WERI-Rb-1 (cell line): ENCODE measurements around the gene PDZRN3.

Source experiments
- DNase-seq: peaks from one replicate; pipeline ENCODE4 v3.0.0-alpha.2; 2020
- H3K27ac ChIP-seq: fragments of 250-450 bp; sonication (Bioruptor Pico); 2 replicates; pipeline ENCODE4 v1.5.1; 2020; ENCODE audit warnings: mild to moderate bottlenecking, moderate library complexity
- H3K27me3 ChIP-seq: fragments of 250-450 bp; sonication (Bioruptor Pico); 2 replicates; pipeline ENCODE4 v1.5.1; 2021; ENCODE audit warnings: mild to moderate bottlenecking, low read depth, moderate library complexity; ENCODE audit not compliant: insufficient read depth, severe bottlenecking
- H3K36me3 ChIP-seq: fragments of 250-450 bp; sonication (Bioruptor Pico); 2 replicates; pipeline ENCODE4 v1.5.1; 2020; ENCODE audit warnings: mild to moderate bottlenecking, moderate library complexity
- H3K4me3 ChIP-seq: 2 replicates; pipeline ENCODE4 v1.5.1; 2011; ENCODE audit warnings: low read depth, mild to moderate bottlenecking, control low read depth, low read length
- H3K9me3 ChIP-seq: fragments of 250-450 bp; sonication (Bioruptor Pico); 2 replicates; pipeline ENCODE4 v1.5.1; 2021; ENCODE audit warnings: mild to moderate bottlenecking, moderate library complexity; ENCODE audit not compliant: severe bottlenecking
- TF ChIP-seq, protein P1 (sequence below): IDR thresholded peaks from 2 replicates; pipeline ENCODE4 v1.5.1; 2011; ENCODE audit warnings: low read depth, mild to moderate bottlenecking, control low read depth, inconsistent platforms, low read length

Gene PDZRN3

DNA sequence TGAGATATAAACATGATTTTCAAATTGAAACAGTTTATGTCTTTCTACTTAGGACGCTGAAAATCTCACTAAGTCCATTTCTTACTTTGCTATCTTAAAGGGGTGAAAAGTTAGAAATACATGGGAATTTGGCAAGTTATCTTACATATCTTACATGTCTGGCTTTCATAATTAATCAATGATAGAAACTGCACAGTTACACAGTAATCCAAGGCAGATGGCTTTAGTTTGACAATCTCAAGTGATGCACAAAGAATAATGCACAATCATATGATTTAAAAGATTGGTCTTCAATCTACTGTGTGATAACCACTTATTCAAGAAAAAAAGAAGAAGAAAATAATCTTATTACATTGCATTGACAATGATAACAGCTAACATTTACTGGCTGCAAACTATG, 14.2 kb downstream of the PDZRN3 start:
- H3K27ac ChIP-seq = no peak overlapping the region
- H3K36me3 ChIP-seq = peaks cover 2% of the 10 kb centered on the region
- no peak overlapping the region for H3K4me3 ChIP-seq
- H3K9me3 ChIP-seq = no peaks in the 10 kb centered on the region
- TF ChIP-seq, protein P1, sequence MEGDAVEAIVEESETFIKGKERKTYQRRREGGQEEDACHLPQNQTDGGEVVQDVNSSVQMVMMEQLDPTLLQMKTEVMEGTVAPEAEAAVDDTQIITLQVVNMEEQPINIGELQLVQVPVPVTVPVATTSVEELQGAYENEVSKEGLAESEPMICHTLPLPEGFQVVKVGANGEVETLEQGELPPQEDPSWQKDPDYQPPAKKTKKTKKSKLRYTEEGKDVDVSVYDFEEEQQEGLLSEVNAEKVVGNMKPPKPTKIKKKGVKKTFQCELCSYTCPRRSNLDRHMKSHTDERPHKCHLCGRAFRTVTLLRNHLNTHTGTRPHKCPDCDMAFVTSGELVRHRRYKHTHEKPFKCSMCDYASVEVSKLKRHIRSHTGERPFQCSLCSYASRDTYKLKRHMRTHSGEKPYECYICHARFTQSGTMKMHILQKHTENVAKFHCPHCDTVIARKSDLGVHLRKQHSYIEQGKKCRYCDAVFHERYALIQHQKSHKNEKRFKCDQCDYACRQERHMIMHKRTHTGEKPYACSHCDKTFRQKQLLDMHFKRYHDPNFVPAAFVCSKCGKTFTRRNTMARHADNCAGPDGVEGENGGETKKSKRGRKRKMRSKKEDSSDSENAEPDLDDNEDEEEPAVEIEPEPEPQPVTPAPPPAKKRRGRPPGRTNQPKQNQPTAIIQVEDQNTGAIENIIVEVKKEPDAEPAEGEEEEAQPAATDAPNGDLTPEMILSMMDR = no peak
- H3K27me3 ChIP-seq = no peaks in the 10 kb centered on the region
- no peak for DNase-seq

DNA sequence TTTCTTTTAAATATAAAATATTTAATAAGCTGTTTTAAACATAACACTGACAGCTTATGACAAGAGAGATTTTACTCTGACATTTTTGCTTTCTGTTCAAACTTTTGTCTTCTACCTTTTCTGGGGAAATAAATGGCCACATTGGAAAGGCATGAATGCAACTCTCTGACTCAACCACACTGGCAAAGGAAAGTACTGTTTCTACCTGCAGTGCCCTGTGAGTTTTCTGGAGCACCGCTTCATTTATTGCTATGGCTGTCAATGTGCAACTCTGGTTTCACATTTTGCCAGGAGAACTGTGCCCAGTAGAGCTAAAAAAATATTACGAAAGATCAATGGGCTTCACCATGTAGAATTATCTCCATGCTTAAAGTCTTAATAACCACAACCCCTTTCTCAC, 15.1 kb downstream of the PDZRN3 start:
- Histone ChIP-seq H3K36me3 (peaks cover 2% of the 10 kb centered on the region), H3K27ac (no peak overlapping the region), H3K4me3 (no peak overlapping the region), H3K27me3 (no peaks in the 10 kb centered on the region), H3K9me3 (no peaks in the 10 kb centered on the region)
- TF ChIP-seq, protein P1 = no peak
- DNase-seq = no peak

DNA sequence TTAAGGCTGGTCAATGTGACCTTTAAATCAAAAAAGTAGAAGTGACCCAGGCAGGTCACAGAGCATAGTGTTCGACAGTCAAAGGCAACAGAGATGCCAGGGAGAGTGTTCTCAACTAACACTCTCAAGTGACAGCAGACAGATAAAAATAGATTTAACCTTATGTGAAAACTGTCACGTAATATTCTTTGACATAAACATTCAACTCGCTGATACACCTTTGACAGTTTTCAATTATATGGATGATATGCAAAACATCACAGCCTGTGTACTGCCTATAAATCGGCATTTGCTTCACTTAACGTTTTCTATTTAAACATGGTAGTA, 15.5 kb downstream of the PDZRN3 start:
- TF ChIP-seq, protein P1 = no peak
- Histone ChIP-seq H3K27ac (no peak overlapping the region), H3K9me3 (no peaks in the 10 kb centered on the region), H3K36me3 (peaks cover 2% of the 10 kb centered on the region), H3K27me3 (no peaks in the 10 kb centered on the region), H3K4me3 (no peak overlapping the region)
- DNase-seq = no peak

DNA sequence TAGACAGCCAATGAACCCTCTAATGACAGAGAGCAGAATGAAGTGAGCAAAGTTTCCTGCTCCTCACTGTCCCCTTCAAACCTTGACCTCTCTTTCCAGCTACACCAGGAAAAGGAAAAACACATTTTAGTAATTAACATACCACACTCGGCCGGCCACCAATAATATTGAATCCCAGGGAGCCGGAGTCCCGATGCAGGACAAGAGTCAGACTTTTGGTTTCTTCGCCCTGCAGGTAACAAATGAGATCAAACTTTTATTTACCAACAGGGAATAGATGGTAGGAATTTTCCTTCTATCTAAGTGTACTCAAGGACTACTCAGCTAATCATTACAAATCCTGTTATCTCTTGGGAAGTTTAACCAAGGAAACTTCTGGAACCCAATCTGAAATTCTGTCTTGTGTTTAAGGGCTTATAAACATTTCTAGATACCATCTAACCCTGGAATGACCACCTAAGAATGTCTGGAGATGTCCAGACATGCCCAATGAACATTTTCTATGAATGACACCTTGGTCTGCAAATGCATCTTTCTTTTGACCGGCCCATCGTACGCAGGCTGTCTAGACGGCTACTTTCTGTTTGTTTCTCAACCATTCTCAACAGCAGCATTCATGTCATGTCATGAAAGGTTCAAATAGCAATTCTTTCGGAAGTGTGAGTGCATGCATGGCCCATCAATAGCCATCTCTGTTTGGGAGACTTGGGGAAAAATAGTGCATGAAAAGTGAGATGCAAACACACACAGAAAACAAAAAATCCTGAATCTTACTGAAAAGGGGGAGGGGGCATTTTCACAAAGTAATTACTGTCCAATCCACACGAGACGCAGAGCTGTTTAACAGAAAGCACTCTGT, 16.1 kb downstream of the PDZRN3 start:
- TF ChIP-seq, protein P1 = no peak
- DNase-seq = no peak
- no peaks in the 10 kb centered on the region for H3K27me3 ChIP-seq

DNA sequence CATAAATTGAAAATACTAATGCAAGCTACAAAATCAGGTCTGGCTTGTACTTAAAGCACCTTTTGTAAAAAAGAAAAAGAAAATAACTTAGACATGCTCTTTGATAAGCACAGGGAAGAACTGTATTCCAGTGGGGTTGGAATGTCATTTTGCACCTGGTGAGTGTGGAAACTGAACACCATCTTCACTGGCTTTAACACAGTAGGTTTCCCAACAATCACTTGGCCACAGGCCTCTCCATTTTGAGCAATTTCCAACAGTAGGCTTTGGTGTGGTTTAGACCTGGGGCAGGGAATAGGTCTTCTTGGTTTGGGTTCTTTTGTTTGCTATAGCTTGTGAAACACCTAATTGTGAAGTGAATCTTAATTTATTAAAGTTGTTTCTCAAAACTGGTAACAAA, 18.9 kb downstream of the PDZRN3 start:
- TF ChIP-seq, protein P1 = no peak
- no peak for DNase-seq
- Histone ChIP-seq H3K4me3 (no peak overlapping the region), H3K27me3 (no peaks in the 10 kb centered on the region), H3K9me3 (no peaks in the 10 kb centered on the region), H3K27ac (no peak overlapping the region), H3K36me3 (peaks cover 5% of the 10 kb centered on the region)

More for the DNA sequence above, 16.1 kb downstream of the PDZRN3 start:
- H3K36me3 ChIP-seq = peaks cover 2% of the 10 kb centered on the region
- H3K27ac ChIP-seq = no peak overlapping the region
- no peaks in the 10 kb centered on the region for H3K9me3 ChIP-seq
- H3K4me3 ChIP-seq = no peak overlapping the region

DNA sequence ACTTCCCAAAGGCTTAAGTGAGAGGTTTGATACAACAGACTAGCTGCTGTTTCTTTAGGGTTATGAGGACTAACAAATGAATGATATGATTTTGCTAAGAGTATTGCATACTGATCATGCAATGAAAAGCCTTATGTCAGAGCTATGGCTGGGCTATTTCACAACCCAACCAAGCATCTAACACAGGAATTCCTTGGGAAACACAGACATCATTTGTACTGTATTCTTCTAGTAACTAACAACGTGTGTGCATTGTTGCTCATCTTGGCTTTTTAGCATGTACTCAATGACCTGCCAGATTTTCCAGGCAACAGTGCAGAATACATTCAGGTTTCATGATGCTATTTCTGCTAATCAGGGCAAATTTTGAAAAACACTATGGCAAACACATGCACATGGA, 19.3 kb downstream of the PDZRN3 start:
- H3K4me3 ChIP-seq = no peak overlapping the region
- TF ChIP-seq, protein P1 = no peak
- H3K9me3 ChIP-seq = no peaks in the 10 kb centered on the region
- H3K36me3 ChIP-seq = peaks cover 5% of the 10 kb centered on the region
- no peaks in the 10 kb centered on the region for H3K27me3 ChIP-seq
- H3K27ac ChIP-seq = no peak overlapping the region
- DNase-seq = no peak
